MCF 10A (cell line): Measurements from ENCODE around the gene PIEZO1. TPM values are rescaled to one million over a fixed set of nuclear protein-coding genes. Genes with fewer than 3 reads are reported as not detected.

Source experiments
- BruUV-seq: library from RNA; stranded (reverse); fragments of 400-500 nt; replicated peaks from 2 replicates; lab custom pipeline; 2021; lab: Mats Ljungman, UMichigan
- CTCF ChIA-PET: fragments of 300-600 bp; sonication (Branson Sonifier 250); formaldehyde crosslinking; extraction: SDS; loops from one replicate; lab custom pipeline; 2021; ENCODE audit warnings: antibody characterized with exemption, inconsistent platforms; lab: Yijun Ruan, JAX
- POLR2A ChIA-PET: fragments of 300-600, 350-650 bp; sonication (Branson Sonifier 250); formaldehyde crosslinking; extraction: SDS; loops from one replicate; lab custom pipeline; 2020; ENCODE audit warnings: antibody characterized with exemption, inconsistent platforms; lab: Yijun Ruan, JAX
- DNase-seq: peaks from one replicate; pipeline ENCODE4 v3.0.0-alpha.2; 2018; ENCODE audit not compliant: unreplicated experiment
- H3K27ac Mint-ChIP-seq: one replicate; pipeline ENCODE4 v1.8.0; 2022; ENCODE audit warnings: mild to moderate bottlenecking, low read depth, mixed read lengths; ENCODE audit not compliant: unreplicated experiment
- H3K27me3 Mint-ChIP-seq: one replicate; pipeline ENCODE4 v1.8.0; 2022; ENCODE audit warnings: mixed read lengths; ENCODE audit not compliant: insufficient read depth, unreplicated experiment
- H3K36me3 Mint-ChIP-seq: one replicate; pipeline ENCODE4 v1.8.0; 2022; ENCODE audit warnings: mild to moderate bottlenecking, moderate library complexity, mixed read lengths; ENCODE audit not compliant: insufficient read depth, unreplicated experiment
- H3K4me1 Mint-ChIP-seq: one replicate; pipeline ENCODE4 v1.8.0; 2022; ENCODE audit warnings: mixed read lengths; ENCODE audit not compliant: insufficient read depth, unreplicated experiment
- H3K4me3 Mint-ChIP-seq: one replicate; pipeline ENCODE4 v1.8.0; 2022; ENCODE audit warnings: mild to moderate bottlenecking, moderate library complexity, mixed read lengths; ENCODE audit not compliant: unreplicated experiment
- H3K9me3 Mint-ChIP-seq: one replicate; pipeline ENCODE4 v1.8.0; 2022; ENCODE audit warnings: mixed read lengths; ENCODE audit not compliant: unreplicated experiment
- intact Hi-C: fragments of 100-400 bp; cut with micrococcal nuclease; formaldehyde crosslinking; loops from 2 replicates; pipeline ENCODE4 v1.14.1; 2022
- total RNA-seq: library from RNA; stranded (reverse); gene quantifications from 2 replicates; pipeline ENCODE4 v1.2.3, GENCODE V29; 2022
- TF ChIP-seq, protein P1 (sequence below): fragments of 200-600 bp; IDR thresholded peaks from one replicate; pipeline ENCODE4 v1.8.0; 2022; ENCODE audit warnings: antibody characterized with exemption, mild to moderate bottlenecking; ENCODE audit not compliant: unreplicated experiment

PIEZO1 gene
- total RNA-seq, 1 experiment from 2014 or later, result 193 TPM

DNA sequence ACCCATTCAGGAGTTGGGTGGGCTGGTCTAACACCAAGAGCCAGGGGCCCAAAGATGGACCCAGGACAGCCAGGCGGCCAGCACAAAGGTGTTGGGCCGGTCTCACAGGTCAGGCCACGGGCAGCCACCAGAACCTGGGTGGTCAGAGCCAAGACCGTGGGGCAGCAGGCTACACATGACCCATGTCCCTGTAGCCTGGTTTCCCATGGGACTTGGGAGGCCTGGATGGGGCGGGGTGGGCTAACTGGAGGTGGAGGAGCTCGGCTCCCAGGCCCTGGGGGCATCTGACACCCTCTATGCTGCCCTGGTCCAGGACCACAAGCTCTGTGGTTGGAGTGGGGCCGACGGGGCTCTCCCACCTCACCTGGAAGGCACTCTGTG lies 61.5 kb downstream of the PIEZO1 start:
- no peak overlapping the region for H3K27ac Mint-ChIP-seq
- no TSS peak for BruUV-seq
- no peaks in the 10 kb centered on the region for H3K4me1 Mint-ChIP-seq
- H3K4me3 Mint-ChIP-seq, result no peak overlapping the region
- H3K27me3 Mint-ChIP-seq, result no peaks in the 10 kb centered on the region
- TF ChIP-seq, protein P1, sequence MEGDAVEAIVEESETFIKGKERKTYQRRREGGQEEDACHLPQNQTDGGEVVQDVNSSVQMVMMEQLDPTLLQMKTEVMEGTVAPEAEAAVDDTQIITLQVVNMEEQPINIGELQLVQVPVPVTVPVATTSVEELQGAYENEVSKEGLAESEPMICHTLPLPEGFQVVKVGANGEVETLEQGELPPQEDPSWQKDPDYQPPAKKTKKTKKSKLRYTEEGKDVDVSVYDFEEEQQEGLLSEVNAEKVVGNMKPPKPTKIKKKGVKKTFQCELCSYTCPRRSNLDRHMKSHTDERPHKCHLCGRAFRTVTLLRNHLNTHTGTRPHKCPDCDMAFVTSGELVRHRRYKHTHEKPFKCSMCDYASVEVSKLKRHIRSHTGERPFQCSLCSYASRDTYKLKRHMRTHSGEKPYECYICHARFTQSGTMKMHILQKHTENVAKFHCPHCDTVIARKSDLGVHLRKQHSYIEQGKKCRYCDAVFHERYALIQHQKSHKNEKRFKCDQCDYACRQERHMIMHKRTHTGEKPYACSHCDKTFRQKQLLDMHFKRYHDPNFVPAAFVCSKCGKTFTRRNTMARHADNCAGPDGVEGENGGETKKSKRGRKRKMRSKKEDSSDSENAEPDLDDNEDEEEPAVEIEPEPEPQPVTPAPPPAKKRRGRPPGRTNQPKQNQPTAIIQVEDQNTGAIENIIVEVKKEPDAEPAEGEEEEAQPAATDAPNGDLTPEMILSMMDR, result no peak
- no peaks in the 10 kb centered on the region for H3K9me3 Mint-ChIP-seq
- intact Hi-C loops, result no loop called here
- ChIA-PET POLR2A (no interaction called here), CTCF (interaction anchor here (4.7 kb wide), 1 partner anchor 13 kb away, joined by 32 read pairs; no protein-coding TSS in a partner anchor)
- no peak for DNase-seq
- peaks cover 58% of the 10 kb centered on the region for H3K36me3 Mint-ChIP-seq

DNA sequence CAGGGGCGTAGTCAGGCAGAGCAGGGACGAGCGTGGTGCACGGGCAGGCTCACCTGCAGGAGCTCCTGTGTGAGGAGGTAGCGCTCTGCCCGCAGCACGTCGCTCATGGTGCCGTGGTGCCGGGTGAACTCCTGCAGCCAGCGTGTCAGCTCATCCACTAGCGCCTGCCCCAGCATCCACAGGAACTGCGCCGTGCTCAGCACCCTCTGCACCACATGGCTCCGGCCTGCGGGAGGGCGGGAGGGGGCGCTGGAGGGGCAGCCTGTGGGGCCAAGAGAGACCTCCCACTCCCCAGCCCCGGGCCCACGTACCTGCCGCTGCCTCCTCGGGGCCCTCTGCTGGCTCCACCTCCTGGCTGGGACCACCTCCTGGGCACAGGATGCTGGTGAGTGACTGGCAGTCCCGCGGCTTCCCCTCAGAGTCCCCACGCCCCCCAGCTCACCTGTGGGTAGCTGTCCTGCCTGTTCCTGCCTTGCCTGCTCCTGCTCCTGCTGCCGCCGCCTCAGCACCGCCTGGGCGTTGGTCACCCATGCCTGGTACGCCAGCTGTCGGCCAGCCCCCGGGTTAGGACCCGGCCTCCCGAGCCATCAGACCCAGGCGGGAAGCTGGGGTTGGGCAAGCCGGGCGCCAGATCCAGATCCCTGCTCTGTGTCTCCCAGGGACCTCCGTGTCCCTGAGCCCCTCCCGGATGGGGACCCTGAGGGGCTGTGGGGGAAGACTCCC lies 62.1 kb downstream of the PIEZO1 start:
- intact Hi-C loops, result no loop called here
- no peaks in the 10 kb centered on the region for H3K9me3 Mint-ChIP-seq
- H3K4me1 Mint-ChIP-seq, result no peaks in the 10 kb centered on the region
- no peak overlapping the region for H3K27ac Mint-ChIP-seq
- no peak overlapping the region for H3K4me3 Mint-ChIP-seq
- ChIA-PET CTCF (interaction anchor here (0.5 to 4.7 kb wide), 3 partner anchors 13 to 995 kb away, joined by 3 to 32 read pairs (median 4); no protein-coding TSS in a partner anchor), POLR2A (no interaction called here)
- H3K36me3 Mint-ChIP-seq, result peaks cover 63% of the 10 kb centered on the region
- TF ChIP-seq, protein P1, result no peak
- no peaks in the 10 kb centered on the region for H3K27me3 Mint-ChIP-seq
- no peak for DNase-seq
- no TSS peak for BruUV-seq

DNA sequence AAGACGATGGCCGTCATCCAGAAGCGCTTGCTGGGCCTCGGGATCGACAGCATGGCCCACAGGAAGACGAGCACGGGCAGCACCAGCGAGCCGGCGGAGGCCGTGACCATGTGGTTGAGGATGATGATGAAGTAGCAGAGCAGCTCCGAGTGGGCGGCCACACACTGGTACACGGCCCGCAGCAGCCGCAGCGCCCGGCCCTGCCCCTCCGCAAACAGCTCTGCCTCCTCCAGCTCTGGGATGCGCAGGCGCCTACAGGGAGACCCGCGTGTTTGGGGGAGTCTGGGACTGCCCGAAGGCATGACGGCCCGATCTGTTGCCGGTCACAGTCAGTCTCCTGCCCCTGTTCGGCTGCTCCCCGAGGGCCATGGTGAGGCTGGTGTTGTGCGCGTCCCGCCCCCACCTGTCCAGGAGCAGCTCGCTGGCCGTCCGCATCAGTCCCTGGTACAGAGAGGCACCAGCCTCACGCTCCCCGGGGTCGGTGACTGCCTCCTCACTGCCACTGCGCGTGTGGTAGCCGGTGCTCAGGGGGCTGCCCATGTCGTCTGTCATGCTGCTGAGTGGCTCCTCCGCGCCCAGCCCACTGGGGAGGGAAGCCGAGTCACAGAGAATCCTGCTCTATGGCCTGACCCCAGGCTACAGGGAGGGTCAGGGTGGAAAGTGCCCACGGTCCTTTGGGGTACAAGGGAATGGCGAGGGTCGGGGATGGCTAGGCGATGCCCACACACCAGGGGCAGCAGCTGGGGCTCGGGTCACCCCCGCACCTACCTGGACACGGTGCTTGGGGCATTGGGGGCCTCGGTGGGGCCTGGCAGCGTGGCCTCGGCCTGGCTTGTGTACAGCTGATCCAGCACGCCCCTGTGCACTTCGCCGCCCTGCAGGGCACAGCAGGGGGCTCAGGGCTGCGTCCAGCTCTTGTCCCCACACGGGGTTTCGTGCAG lies 62.9 kb downstream of the PIEZO1 start:
- DNase-seq, result no peak
- intact Hi-C loops, result no loop called here
- H3K9me3 Mint-ChIP-seq, result no peaks in the 10 kb centered on the region
- TF ChIP-seq, protein P1, result no peak
- ChIA-PET CTCF (interaction anchor here (0.5 to 4.7 kb wide), 2 partner anchors 14 to 996 kb away, joined by 3 to 32 read pairs; no protein-coding TSS in a partner anchor), POLR2A (no interaction called here)
- H3K36me3 Mint-ChIP-seq, result peaks cover 72% of the 10 kb centered on the region
- BruUV-seq, result no TSS peak
- H3K4me1 Mint-ChIP-seq, result no peaks in the 10 kb centered on the region
- H3K27ac Mint-ChIP-seq, result no peak overlapping the region
- no peak overlapping the region for H3K4me3 Mint-ChIP-seq
- H3K27me3 Mint-ChIP-seq, result no peaks in the 10 kb centered on the region

DNA sequence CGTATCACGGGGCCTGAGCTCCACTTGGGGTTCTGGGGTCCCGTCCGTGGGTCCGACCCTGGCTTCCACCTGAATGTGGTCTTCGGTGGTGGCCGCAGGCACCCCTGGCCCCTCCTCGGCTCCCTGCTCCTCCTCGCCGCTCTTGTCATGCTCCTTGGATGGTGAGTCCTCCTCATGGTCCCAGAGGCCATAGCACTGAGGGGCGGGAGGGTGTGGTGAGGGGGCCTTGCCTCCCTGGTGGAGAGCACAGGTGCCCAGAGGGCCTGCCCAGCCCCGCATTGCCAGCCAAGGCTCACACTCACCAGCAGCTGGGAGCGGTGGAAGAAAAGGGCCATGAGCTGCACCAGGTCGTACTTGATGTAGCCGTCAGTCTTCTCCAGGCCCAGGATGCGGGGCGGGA lies 63.8 kb downstream of the PIEZO1 start:
- H3K27ac Mint-ChIP-seq, result no peak overlapping the region
- H3K4me3 Mint-ChIP-seq, result no peak overlapping the region
- TF ChIP-seq, protein P1, result no peak
- H3K27me3 Mint-ChIP-seq, result no peaks in the 10 kb centered on the region
- ChIA-PET POLR2A (no interaction called here), CTCF (interaction anchor here (0.7 to 4.7 kb wide), 2 partner anchors 15 to 453 kb away, joined by 3 to 32 read pairs; no protein-coding TSS in a partner anchor)
- intact Hi-C loops, result no loop called here
- peaks cover 74% of the 10 kb centered on the region for H3K36me3 Mint-ChIP-seq
- no peak for DNase-seq
- no TSS peak for BruUV-seq
- no peaks in the 10 kb centered on the region for H3K9me3 Mint-ChIP-seq
- H3K4me1 Mint-ChIP-seq, result no peaks in the 10 kb centered on the region
